GM12878 (cell line): ENCODE results near the gene KIAA2012. TPM values are rescaled to one million over a fixed set of nuclear protein-coding genes. Genes with fewer than 3 reads are reported as not detected.

Experiments
- ATAC-seq: fragments of 200-7000 bp; cut with Tn5 transposase; 3 replicates; pipeline ENCODE4 v1.9.1; 2020; ENCODE audit warnings: mild to moderate bottlenecking, moderate library complexity
- BruUV-seq: library from RNA; stranded (reverse); fragments of 400-500 nt; replicated peaks from 2 replicates; lab custom pipeline; 2021; lab: Mats Ljungman, UMichigan
- CTCF ChIA-PET: fragments of 300-600 bp; sonication (Branson Sonifier 250); formaldehyde crosslinking; extraction: SDS; loops from one replicate; lab custom pipeline; 2021; ENCODE audit warnings: inconsistent platforms; lab: Yijun Ruan, JAX
- POLR2A ChIA-PET: fragments of 350-600 bp; formaldehyde crosslinking; extraction: SDS; loops from one replicate; lab custom pipeline; 2021; ENCODE audit warnings: inconsistent platforms; lab: Charles Lee
- RAD21 ChIA-PET: fragments of 300-600 bp; sonication (Branson Sonifier 250); formaldehyde crosslinking; loops from one replicate; lab custom pipeline; 2023; ENCODE audit warnings: antibody characterized with exemption; ENCODE audit not compliant: unreplicated experiment; lab: Charles Lee
- SMC1A ChIA-PET: fragments of 300-600 bp; sonication (Branson Sonifier 250); formaldehyde crosslinking; loops from one replicate; lab custom pipeline; 2023; ENCODE audit not compliant: unreplicated experiment, uncharacterized antibody; lab: Charles Lee
- DNase-seq: peaks from one replicate; pipeline ENCODE4 v3.0.0-alpha.2; 2011; ENCODE audit warnings: low read depth, low spot score
- FAIRE-seq: peaks from 3 replicates; lab custom pipeline; 2011; peaks lifted over from hg19 to GRCh38; lab: Jason Lieb, UNC
- H2AFZ ChIP-seq: 2 replicates; pipeline ENCODE4 v1.6.0; 2011; ENCODE audit warnings: low read depth, low read length, control low read depth; ENCODE audit not compliant: control insufficient read depth
- H3K27ac ChIP-seq: 2 replicates; pipeline ENCODE4 v1.5.1; 2011; ENCODE audit warnings: control low read depth; ENCODE audit not compliant: control insufficient read depth, insufficient read depth
- H3K27me3 ChIP-seq, 2 experiments: replicated peaks in 1 of 2; 2 replicates each; pipeline versions ENCODE4 v1.6.0 to v1.6.1; 2011; ENCODE audit warnings: low read length in 1 of 2; ENCODE audit not compliant: control insufficient read depth in 2 of 2, insufficient read depth in 2 of 2
- H3K36me3 ChIP-seq, 2 experiments: 2 replicates each; pipeline ENCODE4 v1.5.1; 2011; ENCODE audit warnings: low read length in 1 of 2; ENCODE audit not compliant: control insufficient read depth in 2 of 2, insufficient read depth in 2 of 2
- H3K4me1 ChIP-seq: 2 replicates; pipeline ENCODE4 v1.6.1; 2011; ENCODE audit warnings: mild to moderate bottlenecking, low read length, moderate library complexity, mixed read lengths; ENCODE audit not compliant: control insufficient read depth, insufficient read depth
- H3K4me2 ChIP-seq: 2 replicates; pipeline ENCODE4 v1.6.0; 2011; ENCODE audit warnings: control low read depth; ENCODE audit not compliant: control insufficient read depth, insufficient read depth
- H3K4me3 ChIP-seq: fragments of 200-600 bp; sonication (generic); 2 replicates; pipeline ENCODE4 v1.5.1; 2016
- H3K79me2 ChIP-seq: 2 replicates; pipeline ENCODE4 v1.6.0; 2011; ENCODE audit warnings: low read length; ENCODE audit not compliant: control insufficient read depth, insufficient read depth
- H3K9ac ChIP-seq: 2 replicates; pipeline ENCODE4 v1.8.0; 2011; ENCODE audit warnings: low read length, control low read depth, mixed read lengths; ENCODE audit not compliant: control insufficient read depth, insufficient read depth
- H3K9me3 ChIP-seq: replicated peaks from 3 replicates; pipeline ENCODE4 v1.5.1; 2011; ENCODE audit warnings: mild to moderate bottlenecking, low read length; ENCODE audit not compliant: control insufficient read depth, insufficient read depth
- H4K20me1 ChIP-seq: 2 replicates; pipeline ENCODE4 v1.6.0; 2011; ENCODE audit not compliant: control insufficient read depth, insufficient read depth
- ATF2 ChIP-seq: IDR thresholded peaks from 2 replicates; pipeline ENCODE4 v1.6.1; 2012; ENCODE audit warnings: low read length, inconsistent platforms
- ATF7 ChIP-seq: fragments of 450-650 bp; IDR thresholded peaks from 2 replicates; pipeline ENCODE4 v1.6.1; 2016; ENCODE audit warnings: low read depth, mild to moderate bottlenecking
- FOXK2 ChIP-seq: fragments of 450-650 bp; IDR thresholded peaks from 2 replicates; pipeline ENCODE4 v1.6.1; 2017; ENCODE audit warnings: mild to moderate bottlenecking, moderate library complexity
- IKZF2 ChIP-seq, 2 experiments: fragments of 450-650 bp; IDR thresholded peaks; 2 replicates each; pipeline ENCODE4 v1.6.1; 2017; ENCODE audit warnings: mild to moderate bottlenecking in 2 of 2, moderate library complexity in 2 of 2
- PAX5 ChIP-seq: IDR thresholded peaks from 2 replicates; pipeline ENCODE4 v1.6.1; 2011; ENCODE audit warnings: low read depth, low read length, borderline replicate concordance
- POLR2AphosphoS5 ChIP-seq: IDR thresholded peaks from 2 replicates; pipeline ENCODE4 v1.6.1; 2011; ENCODE audit warnings: mild to moderate bottlenecking, low read length, inconsistent platforms
- SREBF2 ChIP-seq: IDR thresholded peaks from 2 replicates; pipeline ENCODE4 v1.6.1; 2012; ENCODE audit warnings: mild to moderate bottlenecking, low read length
- TARDBP ChIP-seq: IDR thresholded peaks from 2 replicates; pipeline ENCODE4 v1.6.1; 2016; ENCODE audit warnings: borderline replicate concordance
- TCF12 ChIP-seq: IDR thresholded peaks from 2 replicates; pipeline ENCODE4 v1.6.1; 2011; ENCODE audit warnings: low read depth, mild to moderate bottlenecking, low read length
- ZNF592 ChIP-seq: fragments of 450-650 bp; IDR thresholded peaks from 2 replicates; pipeline ENCODE4 v1.6.1; 2017; ENCODE audit warnings: mild to moderate bottlenecking, moderate library complexity
- WGBS: methylation state at CpG from one replicate; pipeline ENCODE4 v1.1.6; 2016; ENCODE audit warnings: low lambda C conversion rate; ENCODE audit not compliant: insufficient replicate concordance, insufficient coverage; ENCODE audit errors: missing lambda C conversion rate; 5-methylcytosine and 5-hydroxymethylcytosine counted together
- in situ Hi-C: fragments of 300-500 bp; cut with MboI; formaldehyde crosslinking; loops from 9 replicates; pipeline ENCODE4 v1.14.3; 2018; ENCODE audit warnings: mixed read lengths
- intact Hi-C: fragments of 100-400 bp; cut with micrococcal nuclease; formaldehyde crosslinking; loops from one replicate; pipeline ENCODE4 v1.14.2; 2022; ENCODE audit not compliant: unreplicated experiment
- polyA plus RNA-seq, 11 experiments: library from polyadenylated mRNA; depleted of rRNA in 4 of 11; unstranded in 6 of 11; stranded (reverse) in 5 of 11; fragments of >200 nt; fragmentation: Nextera tagmentation in 4 of 11; fragmentation: Illumina TruSeq in 1 of 11; extraction: Ambion mirVana in 4 of 11; extraction: Trizol in 1 of 11; gene quantifications; 1 replicate in 1 of 11; 2 replicates in 10 of 11; pipeline versions ENCODE4 v1.2.1 to v1.2.3, GENCODE V29; 2011 to 2016; ENCODE audit warnings: inconsistent platforms in 2 of 11, missing spikeins in 2 of 11, low read depth in 1 of 11
- total RNA-seq, 4 experiments: library from RNA; depleted of rRNA in 3 of 4; stranded (reverse); fragments of >200 nt in 3 of 4; fragmentation: Illumina TruSeq in 1 of 4; extraction: Trizol in 1 of 4; gene quantifications; 2 replicates each; pipeline versions ENCODE4 v1.2.1 to v1.2.3, GENCODE V29; 2013 to 2021
- TF ChIP-seq, protein P1 (sequence below): IDR thresholded peaks from 2 replicates; pipeline ENCODE4 v1.6.1; 2012; ENCODE audit warnings: mild to moderate bottlenecking, low read depth, low read length

KIAA2012 gene
- total and polyA plus RNA-seq, 10 of the 15 experiments (the other 5 are each of a cell fraction or from before 2014, with no cell fraction given), result 0.03 TPM; not detected in 9

GRCh38 chr2:202142540-202142939 is 69.5 kb downstream of the KIAA2012 start (continued):
- peak; percentile 92 for TF ChIP-seq ZNF592

GRCh38 chr2:202147775-202148174 is 74.7 kb downstream of the KIAA2012 start:
- H3K4me2 ChIP-seq, result no peak overlapping the region
- H3K4me1 ChIP-seq, result no peaks in the 10 kb centered on the region
- H3K27ac ChIP-seq, result no peak overlapping the region
- in situ Hi-C loops (no loop called here), intact Hi-C loops (no loop called here)
- no peaks in the 10 kb centered on the region for H3K79me2 ChIP-seq
- no peak overlapping the region for H2AFZ ChIP-seq
- 10% methylated on average over 4 of the region's 4 CpGs for WGBS
- H4K20me1 ChIP-seq, result no peaks in the 10 kb centered on the region
- H3K9me3 ChIP-seq, result no peaks in the 10 kb centered on the region
- DNase-seq (no peak), FAIRE-seq (no peak), ATAC-seq (no peak)
- no peak overlapping the region for H3K9ac ChIP-seq
- CTCF ChIA-PET, result interaction anchor here (1.5 kb wide), 1 partner anchor 12 kb away, joined by 5 read pairs; no protein-coding TSS in a partner anchor
- TF ChIP-seq, protein P1, sequence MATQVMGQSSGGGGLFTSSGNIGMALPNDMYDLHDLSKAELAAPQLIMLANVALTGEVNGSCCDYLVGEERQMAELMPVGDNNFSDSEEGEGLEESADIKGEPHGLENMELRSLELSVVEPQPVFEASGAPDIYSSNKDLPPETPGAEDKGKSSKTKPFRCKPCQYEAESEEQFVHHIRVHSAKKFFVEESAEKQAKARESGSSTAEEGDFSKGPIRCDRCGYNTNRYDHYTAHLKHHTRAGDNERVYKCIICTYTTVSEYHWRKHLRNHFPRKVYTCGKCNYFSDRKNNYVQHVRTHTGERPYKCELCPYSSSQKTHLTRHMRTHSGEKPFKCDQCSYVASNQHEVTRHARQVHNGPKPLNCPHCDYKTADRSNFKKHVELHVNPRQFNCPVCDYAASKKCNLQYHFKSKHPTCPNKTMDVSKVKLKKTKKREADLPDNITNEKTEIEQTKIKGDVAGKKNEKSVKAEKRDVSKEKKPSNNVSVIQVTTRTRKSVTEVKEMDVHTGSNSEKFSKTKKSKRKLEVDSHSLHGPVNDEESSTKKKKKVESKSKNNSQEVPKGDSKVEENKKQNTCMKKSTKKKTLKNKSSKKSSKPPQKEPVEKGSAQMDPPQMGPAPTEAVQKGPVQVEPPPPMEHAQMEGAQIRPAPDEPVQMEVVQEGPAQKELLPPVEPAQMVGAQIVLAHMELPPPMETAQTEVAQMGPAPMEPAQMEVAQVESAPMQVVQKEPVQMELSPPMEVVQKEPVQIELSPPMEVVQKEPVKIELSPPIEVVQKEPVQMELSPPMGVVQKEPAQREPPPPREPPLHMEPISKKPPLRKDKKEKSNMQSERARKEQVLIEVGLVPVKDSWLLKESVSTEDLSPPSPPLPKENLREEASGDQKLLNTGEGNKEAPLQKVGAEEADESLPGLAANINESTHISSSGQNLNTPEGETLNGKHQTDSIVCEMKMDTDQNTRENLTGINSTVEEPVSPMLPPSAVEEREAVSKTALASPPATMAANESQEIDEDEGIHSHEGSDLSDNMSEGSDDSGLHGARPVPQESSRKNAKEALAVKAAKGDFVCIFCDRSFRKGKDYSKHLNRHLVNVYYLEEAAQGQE, result no peak
- TF ChIP-seq TCF12, result no peak
- TF ChIP-seq SREBF2, result no peak
- no peak for TF ChIP-seq ATF7
- no peak for TF ChIP-seq TARDBP
- TF ChIP-seq FOXK2, result no peak
- TF ChIP-seq POLR2AphosphoS5, result no peak
- no peak for TF ChIP-seq ATF2
- TF ChIP-seq PAX5, result no peak
- TF ChIP-seq IKZF2 (IDR thresholded peaks at IDR 0.05), result no peak
- SMC1A ChIA-PET, result no interaction called here
- no peak overlapping the region for H3K4me3 ChIP-seq
- RAD21 ChIA-PET, result no interaction called here
- peaks cover 0 to 3% of the 10 kb centered on the region in 2 experiments; a peak in 2 of 4 replicates for H3K27me3 ChIP-seq
- no TSS peak for BruUV-seq
- no peaks in the 10 kb centered on the region for H3K36me3 ChIP-seq
- POLR2A ChIA-PET, result interaction anchor here (1.2 kb wide), 1 partner anchor 22 kb away, joined by 4 read pairs; no protein-coding TSS in a partner anchor
